H1 (cell line): ENCODE results near the gene DYRK1A. TPM values are rescaled to one million over a fixed set of nuclear protein-coding genes. Genes with fewer than 3 reads are reported as not detected.

Source experiments
- CTCF ChIA-PET: fragments of 300-600 bp; sonication (Branson Sonifier 250); formaldehyde crosslinking; loops from one replicate; lab custom pipeline; 2021; ENCODE audit not compliant: partially characterized antibody; lab: Charles Lee
- POLR2A ChIA-PET: fragments of 300-600 bp; sonication (Branson Sonifier 250); formaldehyde crosslinking; loops from one replicate; lab custom pipeline; 2021; ENCODE audit warnings: inconsistent platforms; ENCODE audit not compliant: partially characterized antibody; lab: Charles Lee
- DNase-seq, 2 experiments: peaks; one replicate each; pipeline versions ENCODE4 v3.0.0 to v3.0.0-alpha.2; 2010 to 2022; ENCODE audit warnings: low spot score in 2 of 2, low read depth in 1 of 2, mixed read lengths in 1 of 2
- FAIRE-seq: peaks from 2 replicates; lab custom pipeline; 2011; peaks lifted over from hg19 to GRCh38; lab: Jason Lieb, UNC
- H2AFZ ChIP-seq: 2 replicates; pipeline ENCODE4 v1.8.1; 2012; ENCODE audit warnings: low read length, inconsistent platforms
- H2AK5ac ChIP-seq: 2 replicates; pipeline ENCODE4 v1.6.1; 2013; ENCODE audit warnings: low read depth, low read length
- H2BK120ac ChIP-seq: replicated peaks from 2 replicates; pipeline ENCODE3; 2013; ENCODE audit warnings: low read depth, low read length, inconsistent platforms
- H2BK12ac ChIP-seq: 2 replicates; pipeline ENCODE4 v1.6.1; 2013; ENCODE audit warnings: low read depth, low read length
- H2BK15ac ChIP-seq: 2 replicates; pipeline ENCODE4 v1.6.1; 2013; ENCODE audit warnings: low read length
- H2BK20ac ChIP-seq: 2 replicates; pipeline ENCODE4 v1.6.1; 2013; ENCODE audit warnings: low read length
- H2BK5ac ChIP-seq: 2 replicates; pipeline ENCODE4 v1.6.1; 2013; ENCODE audit warnings: low read depth, low read length
- H3K14ac ChIP-seq: 2 replicates; pipeline ENCODE4 v1.6.1; 2013; ENCODE audit warnings: inconsistent platforms; ENCODE audit not compliant: insufficient read length
- H3K18ac ChIP-seq: 2 replicates; pipeline ENCODE4 v1.6.1; 2013; ENCODE audit warnings: low read length; ENCODE audit errors: extremely low read depth
- H3K23ac ChIP-seq: 2 replicates; pipeline ENCODE4 v1.6.1; 2013; ENCODE audit warnings: inconsistent platforms; ENCODE audit not compliant: insufficient read length
- H3K23me2 ChIP-seq: 2 replicates; pipeline ENCODE4 v1.6.1; 2013; ENCODE audit warnings: low read depth, low read length
- H3K27ac ChIP-seq: 2 replicates; pipeline ENCODE4 v1.6.1; 2011; ENCODE audit warnings: low read depth, low read length, inconsistent platforms
- H3K27me3 ChIP-seq, 4 experiments: replicated peaks in 1 of 4; 1 replicate in 1 of 4; 2 replicates in 3 of 4; pipeline versions ENCODE4 v1.6.1 to v1.8.1; 2011 to 2013; ENCODE audit warnings: low read length in 3 of 4, mild to moderate bottlenecking in 3 of 4, inconsistent platforms in 2 of 4, mixed read lengths in 2 of 4, moderate library complexity in 1 of 4; ENCODE audit not compliant: control insufficient read depth in 3 of 4, insufficient read depth in 3 of 4; ENCODE audit errors: extremely low read depth in 1 of 4
- H3K36me3 ChIP-seq, 4 experiments: 2 replicates each; pipeline versions ENCODE4 v1.6.1 to v1.8.1; 2011 to 2013; ENCODE audit warnings: mild to moderate bottlenecking in 4 of 4, low read length in 3 of 4, moderate library complexity in 2 of 4, control low read depth in 1 of 4, inconsistent platforms in 1 of 4; ENCODE audit not compliant: insufficient read depth in 4 of 4, control insufficient read depth in 2 of 4
- H3K4ac ChIP-seq: replicated peaks from 2 replicates; pipeline ENCODE3; 2013; ENCODE audit warnings: low read length, low read depth, mixed read lengths, inconsistent platforms; ENCODE audit not compliant: insufficient read length
- H3K4me1 ChIP-seq, 4 experiments: replicated peaks in 1 of 4; 1 replicate in 1 of 4; 2 replicates in 3 of 4; pipeline versions ENCODE4 v1.6.1 to v1.8.1; 2011 to 2013; ENCODE audit warnings: low read length in 3 of 4, inconsistent platforms in 2 of 4, mixed read lengths in 1 of 4; ENCODE audit not compliant: insufficient read depth in 4 of 4, control insufficient read depth in 3 of 4
- H3K4me2 ChIP-seq, 2 experiments: 2 replicates each; pipeline versions ENCODE4 v1.6.1 to v1.8.1; 2011 to 2013; ENCODE audit warnings: low read depth in 2 of 2, low read length in 2 of 2, control low read depth in 1 of 2, inconsistent platforms in 1 of 2, mild to moderate bottlenecking in 1 of 2; ENCODE audit not compliant: insufficient read depth in 1 of 2
- H3K4me3 ChIP-seq, 4 experiments: fragments of 200-600, 300-600 bp in 1 of 4; sonication (generic), shearing (Covaris generic), sonication (Bioruptor Twin) in 1 of 4; 2 replicates each; pipeline versions ENCODE4 v1.5.1 to v1.8.1; 2011 to 2016; ENCODE audit warnings: low read length in 4 of 4, low read depth in 3 of 4, control low read depth in 2 of 4, inconsistent platforms in 2 of 4, mild to moderate bottlenecking in 2 of 4, mixed read lengths in 1 of 4, moderate library complexity in 1 of 4; ENCODE audit not compliant: insufficient read depth in 2 of 4; ENCODE audit errors: extremely low read depth in 1 of 4
- H3K56ac ChIP-seq: replicated peaks from 2 replicates; pipeline ENCODE3; 2013; ENCODE audit warnings: low read depth, mild to moderate bottlenecking, mixed read lengths, low read length, inconsistent platforms; ENCODE audit not compliant: insufficient read length
- H3K79me1 ChIP-seq: 2 replicates; pipeline ENCODE4 v1.6.1; 2013; ENCODE audit warnings: low read depth, low read length, control low read depth
- H3K79me2 ChIP-seq, 2 experiments: 2 replicates each; pipeline versions ENCODE4 v1.6.1 to v1.8.1; 2012 to 2013; ENCODE audit warnings: low read length in 2 of 2, mild to moderate bottlenecking in 2 of 2, inconsistent platforms in 1 of 2; ENCODE audit not compliant: insufficient read depth in 2 of 2, control insufficient read depth in 1 of 2
- H3K9ac ChIP-seq, 4 experiments: replicated peaks in 1 of 4; 1 replicate in 1 of 4; 2 replicates in 3 of 4; pipeline versions ENCODE4 v1.6.1 to v1.8.1; 2011 to 2013; ENCODE audit warnings: low read depth in 3 of 4, low read length in 3 of 4, control low read depth in 2 of 4, mild to moderate bottlenecking in 2 of 4, moderate library complexity in 2 of 4, inconsistent platforms in 1 of 4; ENCODE audit errors: extremely low read depth in 1 of 4
- H3K9me3 ChIP-seq, 2 experiments: 2 replicates each; pipeline versions ENCODE4 v1.6.1 to v1.8.1; 2012 to 2013; ENCODE audit warnings: mild to moderate bottlenecking in 2 of 2, moderate library complexity in 2 of 2, control low read depth in 1 of 2, inconsistent platforms in 1 of 2, low read depth in 1 of 2, low read length in 1 of 2, mixed read lengths in 1 of 2; ENCODE audit not compliant: insufficient read depth in 2 of 2
- H4K20me1 ChIP-seq, 2 experiments: replicated peaks in 1 of 2; 2 replicates each; pipeline versions ENCODE3 to v1.8.1; 2011 to 2013; ENCODE audit warnings: inconsistent platforms in 2 of 2, low read length in 2 of 2, mild to moderate bottlenecking in 1 of 2; ENCODE audit not compliant: insufficient read depth in 2 of 2, control insufficient read depth in 1 of 2
- H4K5ac ChIP-seq: 2 replicates; pipeline ENCODE4 v1.6.1; 2013; ENCODE audit warnings: low read length, low read depth, mixed read lengths, inconsistent platforms; ENCODE audit not compliant: insufficient read length
- H4K8ac ChIP-seq: 2 replicates; pipeline ENCODE4 v1.8.0; 2013; ENCODE audit warnings: mild to moderate bottlenecking, moderate library complexity, low read length, inconsistent platforms; ENCODE audit not compliant: insufficient read depth; ENCODE audit errors: extremely low read depth
- H4K91ac ChIP-seq: replicated peaks from 2 replicates; pipeline ENCODE3; 2013; ENCODE audit warnings: low read length, mixed read lengths, inconsistent platforms; ENCODE audit not compliant: insufficient read length
- ASH2L ChIP-seq: fragments of 200-600, 300-600 bp; sonication (generic); IDR thresholded peaks from one replicate; pipeline ENCODE4 v1.7.1; 2017; ENCODE audit warnings: low read length
- ATF3 ChIP-seq: IDR thresholded peaks from 2 replicates; pipeline ENCODE4 v1.6.1; 2011; ENCODE audit warnings: low read depth, mild to moderate bottlenecking, low read length; ENCODE audit not compliant: insufficient read depth
- BCL11A ChIP-seq, 2 experiments: IDR thresholded peaks; one replicate each; pipeline ENCODE4 v1.6.1; 2011; ENCODE audit warnings: low read depth in 2 of 2, low read length in 2 of 2, mild to moderate bottlenecking in 2 of 2
- CHD2 ChIP-seq: IDR thresholded peaks from 2 replicates; pipeline ENCODE4 v1.6.1; 2012; ENCODE audit warnings: low read length, improper control_type of control experiment
- EGR1 ChIP-seq: IDR thresholded peaks from 2 replicates; pipeline ENCODE4 v1.6.1; 2011; ENCODE audit warnings: low read depth, low read length, borderline replicate concordance
- KDM1A ChIP-seq: fragments of 200-600, 300-600 bp; sonication (generic); IDR thresholded peaks from 2 replicates; pipeline ENCODE4 v1.7.1; 2016; ENCODE audit warnings: mild to moderate bottlenecking, low read length, borderline replicate concordance
- KDM5A ChIP-seq: fragments of 200-600 bp; IDR thresholded peaks from 2 replicates; pipeline ENCODE4 v1.7.1; 2012; ENCODE audit warnings: mild to moderate bottlenecking, low read length, inconsistent platforms, mixed read lengths
- MAX ChIP-seq: IDR thresholded peaks from 2 replicates; pipeline ENCODE4 v1.6.1; 2012; ENCODE audit warnings: inconsistent platforms
- POU5F1 ChIP-seq: IDR thresholded peaks from 2 replicates; pipeline ENCODE4 v1.6.1; 2011; ENCODE audit warnings: low read depth, mild to moderate bottlenecking, low read length, moderate library complexity
- SAP30 ChIP-seq: fragments of 300-600 bp; sonication (generic); IDR thresholded peaks from 2 replicates; pipeline ENCODE4 v1.7.1; 2012; ENCODE audit warnings: low read length, moderate library complexity, mild to moderate bottlenecking, inconsistent platforms; ENCODE audit not compliant: insufficient read depth, insufficient replicate concordance
- SIN3A ChIP-seq, 2 experiments: IDR thresholded peaks in 1 of 2; conservative IDR thresholded peaks in 1 of 2; 2 replicates each; pipeline ENCODE4 v1.6.1; 2011 to 2012; ENCODE audit warnings: low read length in 2 of 2, improper control_type of control experiment in 1 of 2, low read depth in 1 of 2, mild to moderate bottlenecking in 1 of 2
- SP4 ChIP-seq: IDR thresholded peaks from 2 replicates; pipeline ENCODE4 v1.6.1; 2012; ENCODE audit warnings: low read length, inconsistent platforms
- WGBS, 2 experiments: shearing (Covaris generic) in 1 of 2; methylation state at CpG; one replicate each; pipeline versions ENCODE4 v1.1.6 to v1.1.7; 2013 to 2015; ENCODE audit warnings: low lambda C conversion rate in 2 of 2, mixed read lengths in 2 of 2, inconsistent platforms in 1 of 2, low coverage in 1 of 2, missing lambda C conversion rate in 1 of 2; ENCODE audit not compliant: insufficient replicate concordance in 2 of 2, insufficient coverage in 1 of 2, insufficient read length in 1 of 2; ENCODE audit errors: extremely low coverage in 1 of 2, missing lambda C conversion rate in 1 of 2; 5-methylcytosine and 5-hydroxymethylcytosine counted together
- polyA plus RNA-seq, 7 experiments: library from polyadenylated mRNA; depleted of rRNA in 3 of 7; stranded (reverse) in 5 of 7; unstranded in 2 of 7; fragments of >200 nt in 5 of 7; fragments of 200-250 nt in 2 of 7; gene quantifications; 1 replicate in 5 of 7; 2 replicates in 1 of 7; 4 replicates in 1 of 7; pipeline versions ENCODE4 v1.2.1 to v1.2.3, GENCODE V29; 2011 to 2013; ENCODE audit warnings: missing spikeins in 2 of 7, mixed read lengths in 2 of 7
- total RNA-seq: library from RNA; stranded (reverse); fragmentation: NEBNext Ultra II Directional; extraction: Animal tissue kit (Norgen Biotek cat#: 25700); gene quantifications from 2 replicates; pipeline ENCODE4 v1.2.1, GENCODE V29; 2021

Gene DYRK1A
- total and polyA plus RNA-seq, 2 of the 8 experiments (the other 6 are each of a cell fraction or from before 2014, with no cell fraction given) = 61.1 to 62.2 TPM

- H3K27me3 ChIP-seq = no peaks in the 10 kb centered on the region
- H3K14ac ChIP-seq = no peak overlapping the region
- H3K9me3 ChIP-seq = peaks cover 0 to 3% of the 10 kb centered on the region in 2 experiments; a peak in 1 of 4 replicates
- no peak overlapping the region for H3K56ac ChIP-seq
- no peak overlapping the region for H3K9ac ChIP-seq
- H3K27ac ChIP-seq = no peak overlapping the region
- no peaks in the 10 kb centered on the region for H3K23me2 ChIP-seq
- no peak overlapping the region for H3K4me3 ChIP-seq
- H4K20me1 ChIP-seq = no peaks in the 10 kb centered on the region
- H2AK5ac ChIP-seq = no peak overlapping the region
- peaks cover 0 to 3% (median 0%) of the 10 kb centered on the region in 4 experiments; a peak in 1 of 7 replicates for H3K4me1 ChIP-seq
- no peak overlapping the region for H4K8ac ChIP-seq
- H3K4me2 ChIP-seq = no peak overlapping the region
- no peak overlapping the region for H2AFZ ChIP-seq
- no peak for DNase-seq
- no peak overlapping the region for H3K18ac ChIP-seq
- H2BK15ac ChIP-seq = no peak overlapping the region
- no peak overlapping the region for H2BK12ac ChIP-seq
- POLR2A ChIA-PET = no interaction called here
- CTCF ChIA-PET = no interaction called here
- H3K23ac ChIP-seq = no peak overlapping the region
- H2BK5ac ChIP-seq = no peak overlapping the region
- H3K79me1 ChIP-seq = no peaks in the 10 kb centered on the region
- no peak overlapping the region for H4K5ac ChIP-seq
- H3K36me3 ChIP-seq = no peaks in the 10 kb centered on the region
- H2BK20ac ChIP-seq = no peak overlapping the region
- H2BK120ac ChIP-seq = no peak overlapping the region
- 84% methylated on average over 9 of the region's 9 CpGs; no CpG with 5 or more reads in 1 of the 2 experiments for WGBS, 2 experiments
- H3K4ac ChIP-seq = no peak overlapping the region
- FAIRE-seq = no peak
- no peak overlapping the region for H4K91ac ChIP-seq
- no peaks in the 10 kb centered on the region for H3K79me2 ChIP-seq
- TF ChIP-seq CHD2 (peak; percentile 48; the same call in 1 of the 2 replicates), KDM1A (no peak), ATF3 (no peak), SP4 (no peak), SAP30 (no peak), MAX (0 out of 2 replicates have a peak, but pooled peaks have one; percentile 15), BCL11A (IDR thresholded peaks at IDR 0.05; ENCODE audit: low read depth in 2 of 2, low read length in 2 of 2) (no peak), KDM5A (no peak), POU5F1 (no peak), SIN3A (conservative IDR thresholded peaks at IDR 0.05 in 1 of 2, IDR thresholded peaks at IDR 0.05 in 1 of 2; ENCODE audit: low read depth in 1 of 2, low read length in 2 of 2) (no peak), EGR1 (no peak), ASH2L (no peak)
Observed at GRCh38 chr21:37342046-37342632, 24.4 kb upstream of the DYRK1A start.
